SK-N-SH (cell line): ENCODE results near the gene SYNGR3. TPM values are rescaled to one million over a fixed set of nuclear protein-coding genes. Genes with fewer than 3 reads are reported as not detected.
A peak's percentile ranks its signal among the peaks of the same experiment; 100 is the strongest.

Experiments used
- CTCF ChIA-PET: fragments of 300-600, 350-600 bp; formaldehyde crosslinking; extraction: SDS; loops from one replicate; lab custom pipeline; 2021; lab: Yijun Ruan, JAX
- POLR2A ChIA-PET: fragments of 350-600 bp; sonication (Branson Sonifier 250); formaldehyde crosslinking; extraction: SDS; loops from one replicate; lab custom pipeline; 2020; ENCODE audit warnings: antibody characterized with exemption, inconsistent platforms; lab: Yijun Ruan, JAX
- DNase-seq: peaks from one replicate; pipeline ENCODE4 v3.0.0; 2012
- H2AFZ ChIP-seq: fragments of 200-600 bp; sonication (generic); 2 replicates; pipeline ENCODE4 v1.8.1; 2016; ENCODE audit warnings: antibody characterized with exemption, mild to moderate bottlenecking, low read depth
- H3F3A ChIP-seq: fragments of 200-600 bp; sonication (generic); replicated peaks from 2 replicates; pipeline ENCODE3; 2016; ENCODE audit warnings: antibody characterized with exemption, mild to moderate bottlenecking; ENCODE audit not compliant: insufficient read depth
- H3K27ac ChIP-seq, 2 experiments: fragments of 200-500 bp in 1 of 2; fragments of 200-600 bp in 1 of 2; sonication (Bioruptor generic) in 1 of 2; sonication (generic), shearing (Covaris generic) in 1 of 2; 2 replicates each; pipeline versions ENCODE4 v1.5.1 to v1.6.1; 2014 to 2016; ENCODE audit warnings: low read depth in 2 of 2, inconsistent platforms in 1 of 2, low read length in 1 of 2, mild to moderate bottlenecking in 1 of 2, mixed read lengths in 1 of 2
- H3K27me3 ChIP-seq: fragments of 200-600 bp; sonication (generic), shearing (Covaris generic); 2 replicates; pipeline ENCODE4 v1.6.1; 2016; ENCODE audit warnings: mixed run types; ENCODE audit not compliant: insufficient read depth
- H3K36me3 ChIP-seq, 2 experiments: fragments of 200-500 bp in 1 of 2; fragments of 200-600 bp in 1 of 2; sonication (Bioruptor generic) in 1 of 2; sonication (generic) in 1 of 2; replicated peaks in 1 of 2; 2 replicates each; pipeline versions ENCODE3 to v1.5.1; 2014 to 2016; ENCODE audit warnings: low read length in 1 of 2, mild to moderate bottlenecking in 1 of 2; ENCODE audit not compliant: insufficient read depth in 2 of 2, control insufficient read depth in 1 of 2
- H3K4me1 ChIP-seq, 2 experiments: fragments of 200-500 bp in 1 of 2; fragments of 200-600 bp in 1 of 2; sonication (Bioruptor generic) in 1 of 2; sonication (generic), shearing (Covaris generic) in 1 of 2; 2 replicates each; pipeline versions ENCODE4 v1.5.1 to v1.6.1; 2014 to 2016; ENCODE audit warnings: low read depth in 1 of 2, low read length in 1 of 2, mixed run types in 1 of 2; ENCODE audit not compliant: insufficient read depth in 2 of 2, control insufficient read depth in 1 of 2
- H3K4me2 ChIP-seq: fragments of 200-600 bp; sonication (generic), shearing (Covaris generic); 2 replicates; pipeline ENCODE4 v1.6.1; 2017; ENCODE audit warnings: mixed run types
- H3K4me3 ChIP-seq, 2 experiments: fragments of 200-500 bp in 1 of 2; fragments of 200-600 bp in 1 of 2; sonication (Bioruptor generic) in 1 of 2; sonication (generic), shearing (Covaris generic) in 1 of 2; 2 replicates each; pipeline versions ENCODE4 v1.5.1 to v1.8.1; 2014 to 2016; ENCODE audit warnings: low read depth in 2 of 2, inconsistent platforms in 1 of 2, low read length in 1 of 2, mild to moderate bottlenecking in 1 of 2, mixed read lengths in 1 of 2, moderate library complexity in 1 of 2
- H3K79me2 ChIP-seq: fragments of 200-600 bp; sonication (generic); 2 replicates; pipeline ENCODE4 v1.8.1; 2017; ENCODE audit warnings: mild to moderate bottlenecking; ENCODE audit not compliant: insufficient read depth
- H3K9ac ChIP-seq: fragments of 200-600 bp; sonication (generic); 2 replicates; pipeline ENCODE4 v1.6.1; 2017; ENCODE audit warnings: mixed run types
- H3K9me2 ChIP-seq: fragments of 200-600 bp; sonication (generic); 2 replicates; pipeline ENCODE4 v1.6.1; 2017; ENCODE audit warnings: mixed run types
- H3K9me3 ChIP-seq: fragments of 200-600 bp; sonication (generic); 2 replicates; pipeline ENCODE4 v1.6.1; 2017; ENCODE audit warnings: mixed run types, mild to moderate bottlenecking, moderate library complexity
- H4K20me1 ChIP-seq: fragments of 200-600 bp; sonication (generic); 2 replicates; pipeline ENCODE4 v1.6.1; 2017; ENCODE audit warnings: mild to moderate bottlenecking, mixed run types; ENCODE audit not compliant: insufficient read depth
- CHD2 ChIP-seq: fragments of 150-350 bp; IDR thresholded peaks from 2 replicates; pipeline ENCODE4 v1.6.1; 2018; ENCODE audit warnings: low read length; ENCODE audit not compliant: partially characterized antibody
- ELF1 ChIP-seq: IDR thresholded peaks from 2 replicates; pipeline ENCODE4 v1.4.0; 2012
- EP300 ChIP-seq, 2 experiments: IDR thresholded peaks; 2 replicates each; pipeline versions ENCODE4 v1.4.0 to v1.6.1; 2012; ENCODE audit warnings: borderline replicate concordance in 1 of 2, low read depth in 1 of 2, low read length in 1 of 2
- FOSL2 ChIP-seq: IDR thresholded peaks from 2 replicates; pipeline ENCODE4 v1.4.0; 2012; ENCODE audit warnings: low read depth, mild to moderate bottlenecking, moderate library complexity, borderline replicate concordance
- FOXJ3 ChIP-seq: sonication (generic); formaldehyde crosslinking; IDR thresholded peaks from 2 replicates; pipeline ENCODE4 v1.5.1; 2020; ENCODE audit warnings: mild to moderate bottlenecking, missing genetic modification reagents
- FOXM1 ChIP-seq: IDR thresholded peaks from 2 replicates; pipeline ENCODE4 v1.4.0; 2012; ENCODE audit warnings: low read depth, mild to moderate bottlenecking
- GABPA ChIP-seq: IDR thresholded peaks from 2 replicates; pipeline ENCODE4 v1.4.0; 2012; ENCODE audit warnings: low read depth, mild to moderate bottlenecking
- GATA2 ChIP-seq: sonication (generic); formaldehyde crosslinking; IDR thresholded peaks from 2 replicates; pipeline ENCODE4 v1.5.0; 2020; ENCODE audit warnings: mild to moderate bottlenecking, missing genetic modification reagents
- IRF3 ChIP-seq: fragments of 150-350 bp; IDR thresholded peaks from 2 replicates; pipeline ENCODE4 v1.6.1; 2016; ENCODE audit warnings: mild to moderate bottlenecking, low read depth, low read length
- JUND ChIP-seq: IDR thresholded peaks from 2 replicates; pipeline ENCODE4 v1.4.0; 2012
- MAX ChIP-seq: IDR thresholded peaks from 2 replicates; pipeline ENCODE4 v1.4.0; 2012; ENCODE audit warnings: low read depth
- MEF2A ChIP-seq: IDR thresholded peaks from 2 replicates; pipeline ENCODE4 v1.4.0; 2012; ENCODE audit warnings: low read depth, borderline replicate concordance
- NFIC ChIP-seq: IDR thresholded peaks from 2 replicates; pipeline ENCODE4 v1.4.0; 2012; ENCODE audit warnings: borderline replicate concordance
- REST ChIP-seq: IDR thresholded peaks from 2 replicates; pipeline ENCODE4 v1.6.1; 2012; ENCODE audit warnings: mild to moderate bottlenecking, low read depth, low read length, moderate library complexity
- RXRA ChIP-seq: IDR thresholded peaks from 2 replicates; pipeline ENCODE4 v1.4.0; 2012; ENCODE audit warnings: low read depth, mild to moderate bottlenecking, borderline replicate concordance
- TAF1 ChIP-seq: IDR thresholded peaks from 2 replicates; pipeline ENCODE4 v1.6.1; 2012; ENCODE audit warnings: low read depth, mild to moderate bottlenecking, low read length, moderate library complexity, borderline replicate concordance
- TCF12 ChIP-seq: IDR thresholded peaks from 2 replicates; pipeline ENCODE4 v1.4.0; 2012
- USF1 ChIP-seq: IDR thresholded peaks from 2 replicates; pipeline ENCODE4 v1.4.0; 2012; ENCODE audit warnings: low read depth, borderline replicate concordance
- WGBS: methylation state at CpG from one replicate; pipeline ENCODE4 v1.1.6; 2017; ENCODE audit warnings: low lambda C conversion rate; 5-methylcytosine and 5-hydroxymethylcytosine counted together
- polyA plus RNA-seq, 3 experiments: library from polyadenylated mRNA; depleted of rRNA; stranded (reverse); fragments of >200 nt; gene quantifications; 2 replicates each; pipeline ENCODE4 v1.2.3, GENCODE V29; 2012

The SYNGR3 gene
- polyA plus RNA-seq, 1 of the 3 experiments (the other 2 are of a cell fraction): 10.7 TPM

GRCh38 chr16:2008009-2008526 is 18.3 kb downstream of the SYNGR3 start (continued):
- TF ChIP-seq NFIC: no peak
- no peak for TF ChIP-seq FOSL2
- no peak for TF ChIP-seq CHD2
- TF ChIP-seq MAX: no peak
- no peak for TF ChIP-seq FOXJ3 (CRISPR knock-in tag)
- no peak for TF ChIP-seq ELF1
- TF ChIP-seq MEF2A: no peak
- TF ChIP-seq JUND: no peak
- TF ChIP-seq USF1: no peak
- TF ChIP-seq RXRA: no peak

- Histone ChIP-seq H3K9me2 (no peaks in the 10 kb centered on the region), H3K9me3 (no peaks in the 10 kb centered on the region), H3K4me2 (peak overlapping the region; percentile 97), H3K27ac (peak overlapping the region; percentile 72 to 75), H3K79me2 (peaks cover 67% of the 10 kb centered on the region), H3K4me3 (peak overlapping the region; percentile 90 to 91), H4K20me1 (peaks cover 55% of the 10 kb centered on the region), H3K4me1 (peaks cover 24 to 58% of the 10 kb centered on the region in 2 experiments; a peak in 3 of 4 replicates), H3K36me3 (peaks cover 0 to 6% of the 10 kb centered on the region in 2 experiments), H3K27me3 (no peaks in the 10 kb centered on the region), H3K9ac (peak overlapping the region; percentile 95), H3F3A (peaks cover 15% of the 10 kb centered on the region), H2AFZ (no peak overlapping the region)
- POLR2A ChIA-PET: interaction anchor here (0.6 to 1.4 kb wide), 4 partner anchors 11 to 147 kb away, joined by 3 to 8 read pairs (median 6); partner anchors contain the start of genes RPS2 and TRAF7
- peak; percentile 61 for DNase-seq
- 3% methylated on average over 8 of the region's 23 CpGs for WGBS
- TF ChIP-seq GATA2 (no peak), TAF1 (no peak), FOXM1 (no peak), GABPA (0 out of 2 replicates have a peak, but pooled peaks have one; percentile 18)
- CTCF ChIA-PET: interaction anchor here (1.1 to 1.7 kb wide), 7 partner anchors 13 to 139 kb away, joined by 3 to 12 read pairs (median 5); partner anchors contain the start of genes NTHL1, RPS2 and TSC2
Measured at GRCh38 chr16:2008631-2009163, 18.9 kb downstream of the SYNGR3 start.

- Histone ChIP-seq H4K20me1 (peaks cover 49% of the 10 kb centered on the region), H3K9ac (peak overlapping the region; percentile 95), H3F3A (peaks cover 10% of the 10 kb centered on the region), H3K4me2 (peak overlapping the region; percentile 97), H3K4me1 (peaks cover 21 to 52% of the 10 kb centered on the region in 2 experiments; a peak in 3 of 4 replicates), H3K27me3 (no peaks in the 10 kb centered on the region), H3K9me2 (no peaks in the 10 kb centered on the region), H2AFZ (no peak overlapping the region), H3K9me3 (no peaks in the 10 kb centered on the region), H3K4me3 (peak overlapping the region; percentile 90 to 91), H3K36me3 (peaks cover 0 to 6% of the 10 kb centered on the region in 2 experiments), H3K27ac (peak overlapping the region; percentile 72 to 75), H3K79me2 (peaks cover 63% of the 10 kb centered on the region)
- POLR2A ChIA-PET: interaction anchor here (0.6 kb wide), 2 partner anchors 45 to 146 kb away, joined by 4 to 7 read pairs; partner anchors contain the start of genes RPS2 and TRAF7
- peak; percentile 70 for DNase-seq
- CTCF ChIA-PET: interaction anchor here (1.1 to 1.7 kb wide), 6 partner anchors 13 to 139 kb away, joined by 3 to 12 read pairs (median 4); partner anchors contain the start of gene RPS2
- 0% methylated on average over 2 of the region's 55 CpGs for WGBS
- TF ChIP-seq USF1: no peak
- TF ChIP-seq TCF12: no peak
- TF ChIP-seq IRF3: no peak
- no peak for TF ChIP-seq REST
- no peak for TF ChIP-seq EP300 (IDR thresholded peaks at IDR 0.05; ENCODE audit: borderline replicate concordance in 1 of 2, low read depth in 1 of 2, low read length in 1 of 2)
Measured at GRCh38 chr16:2009164-2009711, 19.5 kb downstream of the SYNGR3 start.
